ENCODE data around the gene KDM4B. TPM values are rescaled to one million over a fixed set of nuclear protein-coding genes. Genes with fewer than 3 reads are reported as not detected.

KDM4B gene
- total RNA-seq, 4 donors from 2014 or later = 29.2 to 43.8 (median 38.7) TPM

DNA sequence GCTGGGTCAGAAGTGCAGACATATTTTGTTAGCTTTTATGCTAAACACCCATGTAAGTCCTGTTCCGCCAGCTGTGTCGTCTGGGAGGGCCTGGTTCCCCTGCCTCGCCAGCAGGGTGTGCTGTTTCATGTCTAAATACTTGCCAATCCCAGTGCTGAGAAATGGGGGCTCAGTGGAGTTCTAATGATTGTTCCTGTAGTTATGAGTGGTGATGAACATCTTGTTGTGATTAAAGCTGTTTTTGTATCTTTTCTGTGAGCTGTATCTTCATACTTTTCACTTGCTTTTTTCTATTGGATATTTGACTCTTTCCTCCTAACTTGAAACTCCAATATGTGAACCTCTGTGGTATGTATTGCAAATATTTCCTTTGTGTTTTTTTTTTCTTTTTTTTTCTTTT, 32.7 kb downstream of the KDM4B start:
- Histone ChIP-seq H3K27ac (no peak overlapping the region), H3K4me3 (no peak overlapping the region), H3K4me1 (peaks cover 0 to 42% (median 0%) of the 10 kb centered on the region in 3 donors), H3K27me3 (no peaks in the 10 kb centered on the region), H3K36me3 (peaks cover 0 to 23% of the 10 kb centered on the region in 2 donors), H3K9me3 (no peaks in the 10 kb centered on the region)
- TF ChIP-seq, protein P1, sequence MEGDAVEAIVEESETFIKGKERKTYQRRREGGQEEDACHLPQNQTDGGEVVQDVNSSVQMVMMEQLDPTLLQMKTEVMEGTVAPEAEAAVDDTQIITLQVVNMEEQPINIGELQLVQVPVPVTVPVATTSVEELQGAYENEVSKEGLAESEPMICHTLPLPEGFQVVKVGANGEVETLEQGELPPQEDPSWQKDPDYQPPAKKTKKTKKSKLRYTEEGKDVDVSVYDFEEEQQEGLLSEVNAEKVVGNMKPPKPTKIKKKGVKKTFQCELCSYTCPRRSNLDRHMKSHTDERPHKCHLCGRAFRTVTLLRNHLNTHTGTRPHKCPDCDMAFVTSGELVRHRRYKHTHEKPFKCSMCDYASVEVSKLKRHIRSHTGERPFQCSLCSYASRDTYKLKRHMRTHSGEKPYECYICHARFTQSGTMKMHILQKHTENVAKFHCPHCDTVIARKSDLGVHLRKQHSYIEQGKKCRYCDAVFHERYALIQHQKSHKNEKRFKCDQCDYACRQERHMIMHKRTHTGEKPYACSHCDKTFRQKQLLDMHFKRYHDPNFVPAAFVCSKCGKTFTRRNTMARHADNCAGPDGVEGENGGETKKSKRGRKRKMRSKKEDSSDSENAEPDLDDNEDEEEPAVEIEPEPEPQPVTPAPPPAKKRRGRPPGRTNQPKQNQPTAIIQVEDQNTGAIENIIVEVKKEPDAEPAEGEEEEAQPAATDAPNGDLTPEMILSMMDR (IDR thresholded peaks at IDR 0.05) = peak in 3 of 4 experiments; percentile 49 to 65 (median 50)
- TF ChIP-seq POLR2A (IDR thresholded peaks at IDR 0.05) = no peak
- no peak for ATAC-seq
- WGBS, 2 donors (ENCODE audit: low coverage in 1 of 2) = 59% methylated on average over 3 of the region's 3 CpGs; no CpG with 5 or more reads in 1 of the 2 donors

DNA sequence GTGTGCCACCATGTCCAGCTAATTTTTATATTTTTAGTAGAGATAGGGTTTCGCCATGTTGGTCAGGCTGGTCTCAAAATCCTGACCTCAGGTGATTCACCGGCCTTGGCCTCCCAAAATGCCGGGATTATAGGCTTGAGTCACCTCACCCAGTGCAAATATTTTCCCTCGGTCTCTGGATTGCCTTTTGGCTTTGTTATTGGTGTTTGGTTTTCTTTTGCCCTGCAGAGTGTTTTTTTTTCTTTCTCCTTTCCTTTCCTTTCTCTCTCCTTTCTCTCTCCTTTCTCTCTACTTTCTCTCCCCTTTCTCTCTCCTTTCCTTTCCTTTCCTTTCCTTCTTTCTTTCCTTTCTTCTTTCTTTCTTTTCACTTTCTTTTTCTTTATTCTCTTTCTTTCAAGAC, 33.2 kb downstream of the KDM4B start:
- no peak overlapping the region for H3K4me3 ChIP-seq
- H3K9me3 ChIP-seq = no peaks in the 10 kb centered on the region
- H3K4me1 ChIP-seq = peaks cover 0 to 42% (median 0%) of the 10 kb centered on the region in 3 donors
- no peaks in the 10 kb centered on the region for H3K27me3 ChIP-seq
- H3K27ac ChIP-seq = no peak overlapping the region
- H3K36me3 ChIP-seq = peaks cover 0 to 21% of the 10 kb centered on the region in 2 donors
- TF ChIP-seq POLR2AphosphoS5 (IDR thresholded peaks at IDR 0.05) (no peak), EP300 (IDR thresholded peaks at IDR 0.05) (no peak), POLR2A (IDR thresholded peaks at IDR 0.05) (no peak)
- TF ChIP-seq, protein P1 (IDR thresholded peaks at IDR 0.05) = no peak
- WGBS, 2 donors (ENCODE audit: low coverage in 1 of 2) = 61 to 62% methylated on average over 2 to 4 of the region's 4 CpGs
- no peak for ATAC-seq

DNA sequence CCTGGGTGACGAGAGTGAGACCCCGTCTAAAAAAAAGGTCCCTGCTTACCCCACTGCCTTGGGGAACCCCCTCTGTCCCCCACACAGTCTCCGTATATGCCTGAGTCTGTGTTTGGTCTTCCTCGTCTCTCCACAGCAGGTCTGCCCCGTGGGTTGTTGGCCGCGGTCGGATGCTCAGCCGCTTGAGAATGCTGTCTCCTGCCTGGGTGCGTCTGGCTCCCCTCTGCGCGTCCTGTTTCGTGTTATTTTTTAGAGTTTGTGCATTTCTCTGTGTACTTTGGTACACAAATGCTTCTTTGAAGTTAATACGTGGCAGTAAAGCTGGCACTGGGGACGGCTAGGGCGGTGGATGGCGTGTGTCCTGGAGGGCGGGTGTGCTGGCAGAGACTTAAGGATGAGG, 34.9 kb downstream of the KDM4B start:
- 87 to 89% methylated on average over 12 to 17 of the region's 18 CpGs for WGBS, 2 donors (ENCODE audit: low coverage in 1 of 2)
- peaks cover 0 to 42% (median 0%) of the 10 kb centered on the region in 3 donors for H3K4me1 ChIP-seq

DNA sequence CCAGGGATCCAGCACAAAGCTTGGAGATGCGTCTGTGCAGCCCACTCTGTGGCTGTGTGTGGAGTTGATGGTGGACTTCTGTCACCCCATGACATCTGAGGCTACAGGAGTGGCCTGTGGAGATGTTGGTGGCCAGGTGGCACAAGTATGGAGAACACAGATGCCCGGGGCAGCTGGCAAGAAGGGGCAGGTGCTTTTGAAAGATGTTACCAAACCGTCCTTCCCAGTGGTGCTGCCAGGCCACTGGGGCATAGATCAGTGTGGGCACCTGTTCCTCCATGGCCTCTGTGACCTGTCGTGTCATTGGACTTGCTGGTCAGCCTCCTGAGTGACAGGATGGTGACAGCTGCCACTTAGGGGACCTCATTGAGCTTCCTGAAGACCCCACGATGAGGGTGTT, 36.2 kb downstream of the KDM4B start:
- WGBS, 2 donors (ENCODE audit: low coverage in 1 of 2) = 67 to 70% methylated on average over 1 to 2 of the region's 5 CpGs
- TF ChIP-seq, protein P1 (IDR thresholded peaks at IDR 0.05) = no peak
- TF ChIP-seq POLR2A (IDR thresholded peaks at IDR 0.05) (no peak), EP300 (IDR thresholded peaks at IDR 0.05) (no peak), POLR2AphosphoS5 (IDR thresholded peaks at IDR 0.05) (no peak)
- Histone ChIP-seq H3K27me3 (no peaks in the 10 kb centered on the region), H3K9me3 (peaks cover 0 to 6% (median 0%) of the 10 kb centered on the region in 3 donors), H3K36me3 (peaks cover 0 to 4% of the 10 kb centered on the region in 2 donors), H3K27ac (no peak overlapping the region), H3K4me1 (peaks cover 0 to 42% (median 0%) of the 10 kb centered on the region in 3 donors), H3K4me3 (no peak overlapping the region)
- no peak for ATAC-seq

More for the DNA sequence above, 34.9 kb downstream of the KDM4B start:
- TF ChIP-seq POLR2AphosphoS5 (IDR thresholded peaks at IDR 0.05) = no peak
- peaks cover 0 to 6% (median 0%) of the 10 kb centered on the region in 3 donors for H3K9me3 ChIP-seq
- no peaks in the 10 kb centered on the region for H3K27me3 ChIP-seq
- peaks cover 0 to 5% of the 10 kb centered on the region in 2 donors for H3K36me3 ChIP-seq
- no peak overlapping the region for H3K4me3 ChIP-seq
- no peak overlapping the region for H3K27ac ChIP-seq
- no peak for ATAC-seq

DNA sequence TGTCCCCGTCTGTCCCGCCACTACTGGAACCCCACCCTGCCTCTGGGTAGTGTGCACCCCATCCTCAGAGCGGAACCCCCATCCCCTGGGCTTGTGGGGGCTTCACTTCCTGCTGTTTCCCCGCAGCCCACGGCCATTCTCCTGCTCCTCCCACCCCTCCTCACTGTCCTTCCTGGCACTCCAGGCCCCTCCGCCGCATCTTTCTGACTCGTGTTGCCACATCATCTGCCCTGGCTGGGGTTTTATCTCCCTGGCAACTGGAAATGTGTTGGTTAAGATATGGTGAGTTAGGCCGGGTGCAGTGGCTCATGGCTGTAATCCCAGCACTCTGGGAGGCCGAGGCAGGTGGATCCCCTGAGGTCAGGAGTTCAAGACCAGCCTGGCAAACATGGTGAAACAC, 37.3 kb downstream of the KDM4B start:
- no peak overlapping the region for H3K27ac ChIP-seq
- peaks cover 0 to 6% (median 0%) of the 10 kb centered on the region in 3 donors for H3K9me3 ChIP-seq
- H3K36me3 ChIP-seq = peaks cover 0 to 7% of the 10 kb centered on the region in 2 donors
- no peak for ATAC-seq
- peaks cover 0 to 47% (median 0%) of the 10 kb centered on the region in 3 donors for H3K4me1 ChIP-seq
- no peaks in the 10 kb centered on the region for H3K27me3 ChIP-seq
- WGBS, 2 donors (ENCODE audit: low coverage in 1 of 2) = 68 to 74% methylated on average over 7 to 8 of the region's 10 CpGs
- no peak overlapping the region for H3K4me3 ChIP-seq
- TF ChIP-seq EP300 (IDR thresholded peaks at IDR 0.05) = no peak
- no peak for TF ChIP-seq POLR2A (IDR thresholded peaks at IDR 0.05)
- no peak for TF ChIP-seq POLR2AphosphoS5 (IDR thresholded peaks at IDR 0.05)
- TF ChIP-seq, protein P1 (IDR thresholded peaks at IDR 0.05) = no peak

Measured in gastroesophageal sphincter (tissue), 4 donors.